ENCODE measurements around the gene KCNQ1. TPM values are rescaled to one million over a fixed set of nuclear protein-coding genes. Genes with fewer than 3 reads are reported as not detected.

Gene KCNQ1
- polyA plus RNA-seq, 1 donor from 2014 or later, result not detected

GRCh38 chr11:2563213-2564007 lies 118.6 kb downstream of the KCNQ1 start:
- H3K79me2 ChIP-seq (replicated peaks; ENCODE audit: insufficient read depth, low read length), result no peaks in the 10 kb centered on the region
- H2AFZ ChIP-seq (ENCODE audit: low read depth, low read length), result no peak overlapping the region
- no peaks in the 10 kb centered on the region for H3K36me3 ChIP-seq (ENCODE audit: insufficient read depth, low read length)
- H3K27ac ChIP-seq (ENCODE audit: low read length), result no peak overlapping the region
- H3F3A ChIP-seq (ENCODE audit: insufficient read depth, low read length, poor library complexity, severe bottlenecking), result no peaks in the 10 kb centered on the region
- no peak overlapping the region for H3K4me2 ChIP-seq (ENCODE audit: low read length)
- H3K9me2 ChIP-seq (ENCODE audit: insufficient read depth, low read length), result no peaks in the 10 kb centered on the region
- no peak for TF ChIP-seq POLR2AphosphoS5 (IDR thresholded peaks at IDR 0.05)
- no peak for TF ChIP-seq SMC3 (conservative IDR thresholded peaks at IDR 0.05; ENCODE audit: poor library complexity)
- TF ChIP-seq RAD21 (conservative IDR thresholded peaks at IDR 0.05), result no peak
- no peak for TF ChIP-seq EP300 (conservative IDR thresholded peaks at IDR 0.05; ENCODE audit: poor library complexity, severe bottlenecking)
- no peak for TF ChIP-seq CTCF (IDR thresholded peaks at IDR 0.05; ENCODE audit: poor library complexity, severe bottlenecking)
- no peak for TF ChIP-seq REST (IDR thresholded peaks at IDR 0.05; ENCODE audit: borderline replicate concordance)
- no peak for TF ChIP-seq TAF1 (IDR thresholded peaks at IDR 0.05; ENCODE audit: low read depth)
- TF ChIP-seq MXI1 (conservative IDR thresholded peaks at IDR 0.05; ENCODE audit: poor library complexity, severe bottlenecking), result no peak
- TF ChIP-seq EZH2 (IDR thresholded peaks at IDR 0.05; ENCODE audit: borderline replicate concordance, insufficient read depth, low read length, poor library complexity, severe bottlenecking), result no peak
- no peaks in the 10 kb centered on the region for H4K20me1 ChIP-seq (ENCODE audit: insufficient read depth)
- H3K4me3 ChIP-seq (ENCODE audit: low read length), result no peak overlapping the region
- no peak overlapping the region for H3K9ac ChIP-seq (ENCODE audit: low read length)
- H3K9me3 ChIP-seq (ENCODE audit: low read length), result no peaks in the 10 kb centered on the region
- no peaks in the 10 kb centered on the region for H3K27me3 ChIP-seq (ENCODE audit: insufficient read depth, low read depth, low read length)

GRCh38 chr11:2564008-2564530 lies 119.3 kb downstream of the KCNQ1 start:
- H3K9me3 ChIP-seq (ENCODE audit: low read length), result no peaks in the 10 kb centered on the region
- no peaks in the 10 kb centered on the region for H4K20me1 ChIP-seq (ENCODE audit: insufficient read depth)
- TF ChIP-seq REST (IDR thresholded peaks at IDR 0.05; ENCODE audit: borderline replicate concordance), result no peak
- no peak for TF ChIP-seq TAF1 (IDR thresholded peaks at IDR 0.05; ENCODE audit: low read depth)
- TF ChIP-seq RAD21 (conservative IDR thresholded peaks at IDR 0.05), result no peak
- TF ChIP-seq POLR2AphosphoS5 (IDR thresholded peaks at IDR 0.05), result no peak
- no peak for TF ChIP-seq MXI1 (conservative IDR thresholded peaks at IDR 0.05; ENCODE audit: poor library complexity, severe bottlenecking)
- TF ChIP-seq SMC3 (conservative IDR thresholded peaks at IDR 0.05; ENCODE audit: poor library complexity), result no peak
- TF ChIP-seq EP300 (conservative IDR thresholded peaks at IDR 0.05; ENCODE audit: poor library complexity, severe bottlenecking), result no peak
- TF ChIP-seq EZH2 (IDR thresholded peaks at IDR 0.05; ENCODE audit: borderline replicate concordance, insufficient read depth, low read length, poor library complexity, severe bottlenecking), result no peak
- H3K36me3 ChIP-seq (ENCODE audit: insufficient read depth, low read length), result no peaks in the 10 kb centered on the region
- no peak overlapping the region for H3K4me2 ChIP-seq (ENCODE audit: low read length)
- no peak overlapping the region for H3K27ac ChIP-seq (ENCODE audit: low read length)
- no peaks in the 10 kb centered on the region for H3K9me2 ChIP-seq (ENCODE audit: insufficient read depth, low read length)
- H2AFZ ChIP-seq (ENCODE audit: low read depth, low read length), result no peak overlapping the region
- no peaks in the 10 kb centered on the region for H3K79me2 ChIP-seq (replicated peaks; ENCODE audit: insufficient read depth, low read length)
- no peaks in the 10 kb centered on the region for H3F3A ChIP-seq (ENCODE audit: insufficient read depth, low read length, poor library complexity, severe bottlenecking)
- H3K4me3 ChIP-seq (ENCODE audit: low read length), result no peak overlapping the region
- H3K27me3 ChIP-seq (ENCODE audit: insufficient read depth, low read depth, low read length), result no peaks in the 10 kb centered on the region
- no peak overlapping the region for H3K9ac ChIP-seq (ENCODE audit: low read length)

Data from neural cell (in vitro differentiated cells).